ENCODE measurements around the gene HOXB5. TPM values are rescaled to one million over a fixed set of nuclear protein-coding genes. Genes with fewer than 3 reads are reported as not detected.

The HOXB5 gene
- total and polyA plus RNA-seq, 4 donors, result 2.9 to 116 (median 56.0) TPM

DNA sequence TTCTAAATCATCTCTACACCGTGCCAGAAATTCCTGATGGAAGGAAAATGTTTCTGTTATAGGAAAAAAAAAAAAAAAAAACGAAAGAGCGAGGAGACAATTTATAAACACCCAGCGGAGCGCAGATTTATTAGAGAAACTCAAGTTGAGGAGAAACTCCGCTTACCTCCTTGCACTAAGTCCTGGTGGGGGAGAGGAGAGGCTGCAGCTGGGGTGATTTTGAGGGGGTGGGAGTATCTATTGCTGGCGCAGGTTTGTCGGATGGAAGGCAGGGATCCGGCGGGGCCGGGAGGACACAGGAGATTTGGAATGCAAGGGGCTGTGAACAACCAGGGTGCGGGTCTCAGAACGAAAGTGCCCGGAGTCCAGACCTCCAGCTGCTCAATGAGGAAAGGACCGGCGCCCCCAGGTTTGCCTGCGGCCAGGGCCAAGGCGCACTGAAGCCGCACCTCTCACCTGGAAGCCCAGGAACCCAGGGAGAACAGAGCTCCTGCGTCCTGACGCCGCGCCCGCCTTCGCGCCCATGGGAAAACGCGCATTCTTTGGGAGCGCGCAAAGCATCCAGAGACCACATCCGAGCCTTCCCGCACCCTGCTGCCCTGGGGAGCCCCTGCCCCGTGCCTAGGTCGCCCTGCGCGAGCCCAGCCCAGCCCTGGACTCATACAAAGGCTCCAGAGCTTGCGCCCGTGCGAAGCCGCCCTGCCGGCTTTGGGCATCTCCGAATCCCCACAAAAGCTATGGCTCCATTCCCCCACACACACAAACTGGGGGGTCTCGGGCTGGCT is 24.1 kb upstream of the HOXB5 start:
- Histone ChIP-seq H3K36me3 (ENCODE audit: control insufficient read depth, insufficient read depth, low read length) (peaks cover 11% of the 10 kb centered on the region), H3K27ac (ENCODE audit: low read depth, low read length) (peak overlapping the region; percentile 99), H3K4me1 (ENCODE audit: control insufficient read depth, insufficient read depth, low read length) (peaks cover 68% of the 10 kb centered on the region), H3K9me3 (ENCODE audit: control insufficient read depth, insufficient read depth, low read length) (no peaks in the 10 kb centered on the region), H3K4me3 (ENCODE audit: low read depth, low read length) (peak overlapping the region; percentile 65), H3K27me3 (ENCODE audit: control insufficient read depth, insufficient read depth, low read length) (peaks cover 11% of the 10 kb centered on the region)
- 6% methylated on average over 41 of the region's 43 CpGs for WGBS (ENCODE audit: insufficient coverage)
- DNase-seq (ENCODE audit: low read depth in 4 of 6, low spot score in 6 of 6), result peak; percentile 12 to 76 (median 36)

DNA sequence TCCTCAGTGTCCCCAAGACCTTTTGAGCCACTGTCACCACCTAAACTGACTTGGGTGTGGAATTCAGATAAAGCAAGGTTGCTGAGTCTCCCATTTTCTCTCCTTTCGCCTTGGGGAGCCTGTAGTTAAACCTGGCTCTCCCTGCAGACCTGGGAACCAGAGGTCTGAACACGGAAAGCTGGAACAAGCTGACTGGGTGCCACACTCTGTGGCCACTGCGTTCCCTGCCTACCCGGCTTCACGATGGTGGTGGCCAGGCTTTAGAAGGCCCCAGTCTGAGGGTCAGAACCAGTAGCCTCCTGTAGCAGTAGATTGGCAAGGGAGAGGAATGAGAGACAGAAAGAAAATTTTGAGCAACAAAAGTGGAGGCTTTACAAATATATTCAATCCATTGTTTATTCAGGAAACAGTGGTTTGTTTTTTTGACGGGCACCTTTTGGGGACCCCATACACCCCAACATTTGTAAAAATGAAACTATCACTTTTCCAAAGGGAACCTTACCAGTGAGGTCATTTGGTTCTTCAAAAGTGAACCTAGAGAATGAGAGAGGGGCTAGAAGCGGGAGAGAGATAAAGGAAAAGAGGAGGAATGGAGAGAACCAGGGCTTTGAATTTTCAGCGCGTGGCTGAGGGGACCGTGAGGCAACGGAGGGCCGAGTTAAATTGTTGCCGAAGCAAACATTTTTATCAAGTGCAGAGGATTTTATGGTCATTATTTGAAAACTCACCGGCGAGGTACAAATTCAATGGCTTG is 23.3 kb upstream of the HOXB5 start:
- H3K4me1 ChIP-seq (ENCODE audit: control insufficient read depth, insufficient read depth, low read length), result peaks cover 66% of the 10 kb centered on the region
- DNase-seq (ENCODE audit: low read depth in 4 of 6, low spot score in 6 of 6), result peak; percentile 17 to 63 (median 42)
- H3K27ac ChIP-seq (ENCODE audit: low read depth, low read length), result peak overlapping the region; percentile 99
- H3K9me3 ChIP-seq (ENCODE audit: control insufficient read depth, insufficient read depth, low read length), result no peaks in the 10 kb centered on the region
- H3K36me3 ChIP-seq (ENCODE audit: control insufficient read depth, insufficient read depth, low read length), result peaks cover 17% of the 10 kb centered on the region
- H3K4me3 ChIP-seq (ENCODE audit: low read depth, low read length), result peak overlapping the region; percentile 65
- 14% methylated on average over 10 of the region's 15 CpGs for whole genome bisulfite sequencing (ENCODE audit: insufficient coverage)
- peaks cover 11% of the 10 kb centered on the region for H3K27me3 ChIP-seq (ENCODE audit: control insufficient read depth, insufficient read depth, low read length)

GRCh38 chr17:48615963-48616716 is 22.6 kb upstream of the HOXB5 start:
- WGBS (ENCODE audit: insufficient coverage), result 18% methylated on average over 3 of the region's 17 CpGs
- Histone ChIP-seq H3K4me1 (ENCODE audit: control insufficient read depth, insufficient read depth, low read length) (peaks cover 65% of the 10 kb centered on the region), H3K4me3 (ENCODE audit: low read depth, low read length) (peak overlapping the region; percentile 65), H3K9me3 (ENCODE audit: control insufficient read depth, insufficient read depth, low read length) (no peaks in the 10 kb centered on the region), H3K27me3 (ENCODE audit: control insufficient read depth, insufficient read depth, low read length) (peaks cover 8% of the 10 kb centered on the region), H3K27ac (ENCODE audit: low read depth, low read length) (peak overlapping the region; percentile 99), H3K36me3 (ENCODE audit: control insufficient read depth, insufficient read depth, low read length) (peaks cover 16% of the 10 kb centered on the region)
- DNase-seq (ENCODE audit: low read depth in 4 of 6, low spot score in 6 of 6), result peak in 5 of 6 donors; percentile 8 to 39 (median 26)

GRCh38 chr17:48615047-48615962 is 21.7 kb upstream of the HOXB5 start, which contains the start of gene HOXB8:
Gene HOXB8 (minus strand): TSS chr17:48615292. CDS start chr17:48614704, 588 bp downstream.
- peaks cover 59% of the 10 kb centered on the region for H3K4me1 ChIP-seq (ENCODE audit: control insufficient read depth, insufficient read depth, low read length)
- H3K27me3 ChIP-seq (ENCODE audit: control insufficient read depth, insufficient read depth, low read length), result peaks cover 6% of the 10 kb centered on the region
- WGBS (ENCODE audit: insufficient coverage), result 0% methylated on average over 3 of the region's 41 CpGs
- peak within 1 kb of the TSS; percentile 99 for H3K27ac ChIP-seq (ENCODE audit: low read depth, low read length)
- no peaks in the 10 kb centered on the region for H3K9me3 ChIP-seq (ENCODE audit: control insufficient read depth, insufficient read depth, low read length)
- peak within 1 kb of the TSS; percentile 65 for H3K4me3 ChIP-seq (ENCODE audit: low read depth, low read length)
- DNase-seq (ENCODE audit: low read depth in 4 of 6, low spot score in 6 of 6), result peak in 5 of 6 donors; percentile 24 to 99 (median 87)
- H3K36me3 ChIP-seq (ENCODE audit: control insufficient read depth, insufficient read depth, low read length), result peaks cover 21% of the 10 kb centered on the region

DNA sequence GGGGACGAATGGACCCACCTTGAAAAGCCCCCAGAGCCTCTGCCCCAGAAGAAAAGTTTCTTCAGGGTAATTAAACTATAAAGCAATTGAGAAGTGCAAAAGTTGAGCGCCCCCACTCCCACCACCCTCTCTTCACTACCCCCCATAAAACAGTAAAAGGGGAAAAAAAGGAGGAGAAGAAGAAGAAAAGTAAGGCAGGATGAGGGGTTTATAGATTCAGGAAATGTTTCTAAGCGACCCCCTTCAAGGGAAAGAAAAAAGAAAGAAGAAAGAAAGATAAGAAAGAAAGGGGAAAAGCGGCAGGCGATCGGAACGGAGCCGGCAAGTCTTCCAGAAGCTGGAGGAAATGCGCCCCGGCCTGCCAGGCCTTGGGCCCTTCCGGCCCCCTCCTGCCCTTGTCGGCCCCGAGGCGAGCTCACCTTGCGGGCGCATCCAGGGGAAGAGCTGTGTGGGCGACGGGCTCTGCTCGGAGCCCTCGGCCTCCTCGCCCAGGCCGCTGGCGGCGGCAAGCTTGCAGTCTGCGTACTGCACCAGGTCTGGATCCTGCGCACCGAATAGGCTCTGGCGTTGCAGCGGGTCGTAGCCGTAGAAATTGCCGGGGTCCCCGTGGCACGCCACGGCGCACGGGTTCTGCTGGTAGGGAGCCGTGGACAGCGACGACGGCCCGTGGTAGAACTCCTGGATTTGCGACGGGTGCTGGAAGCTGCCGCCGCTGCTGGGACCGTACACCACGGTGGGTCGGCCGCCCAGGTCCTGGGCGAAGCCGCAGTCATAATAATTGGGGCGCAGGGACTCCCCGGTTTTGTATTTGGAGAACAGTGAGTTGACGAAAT is 20.5 kb upstream of the HOXB5 start:
- H3K4me3 ChIP-seq (ENCODE audit: low read depth, low read length), result peak overlapping the region; percentile 65
- peak overlapping the region; percentile 99 for H3K27ac ChIP-seq (ENCODE audit: low read depth, low read length)
- peaks cover 4% of the 10 kb centered on the region for H3K27me3 ChIP-seq (ENCODE audit: control insufficient read depth, insufficient read depth, low read length)
- under 1% methylated on average over 53 of the region's 55 CpGs for whole genome bisulfite sequencing (ENCODE audit: insufficient coverage)
- peak in 3 of 6 donors; percentile 12 to 65 (median 43) for DNase-seq (ENCODE audit: low read depth in 4 of 6, low spot score in 6 of 6)
- H3K4me1 ChIP-seq (ENCODE audit: control insufficient read depth, insufficient read depth, low read length), result peaks cover 55% of the 10 kb centered on the region
- peaks cover 21% of the 10 kb centered on the region for H3K36me3 ChIP-seq (ENCODE audit: control insufficient read depth, insufficient read depth, low read length)
- no peaks in the 10 kb centered on the region for H3K9me3 ChIP-seq (ENCODE audit: control insufficient read depth, insufficient read depth, low read length)

DNA sequence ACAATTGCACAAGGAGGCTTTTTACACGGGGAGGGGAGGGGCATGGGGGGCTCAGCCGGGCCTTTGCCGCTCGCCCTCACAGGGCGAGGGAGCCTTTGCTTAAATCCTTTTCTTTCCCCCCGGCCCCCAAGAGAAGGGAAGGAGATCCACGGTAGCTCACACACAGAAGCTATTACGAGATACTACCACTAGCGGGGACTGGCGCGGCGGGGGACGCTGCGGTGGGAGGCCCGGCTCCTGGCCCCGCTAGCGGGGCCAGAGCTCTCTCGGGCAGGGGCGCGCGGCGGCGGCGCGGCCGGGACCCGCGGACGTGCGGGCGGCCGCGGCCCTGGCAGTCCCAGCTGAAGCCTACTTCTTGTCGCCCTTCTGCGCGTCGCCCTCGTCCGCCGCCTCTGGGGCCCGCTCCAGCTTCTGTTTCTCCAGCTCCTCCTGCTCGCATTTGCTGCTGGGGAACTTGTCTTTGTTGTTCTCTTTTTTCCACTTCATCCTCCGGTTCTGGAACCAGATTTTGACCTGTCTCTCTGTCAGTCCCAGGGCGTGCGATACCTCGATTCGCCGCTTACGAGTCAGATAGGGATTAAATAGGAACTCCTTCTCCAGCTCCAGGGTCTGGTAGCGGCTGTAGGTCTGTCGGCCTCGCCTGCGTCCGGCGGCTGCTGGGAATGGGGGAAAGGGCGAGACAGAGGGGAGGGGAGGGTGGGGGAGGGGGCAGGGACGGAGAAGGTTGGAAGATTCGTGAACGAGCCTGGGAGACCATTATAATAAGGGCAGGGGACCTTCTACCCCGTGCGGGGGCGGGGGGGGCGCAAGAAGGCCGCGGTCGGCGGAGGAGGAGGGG is 19.5 kb upstream of the HOXB5 start:
- peak overlapping the region; percentile 99 for H3K27ac ChIP-seq (ENCODE audit: low read depth, low read length)
- H3K9me3 ChIP-seq (ENCODE audit: control insufficient read depth, insufficient read depth, low read length), result no peaks in the 10 kb centered on the region
- peak overlapping the region; percentile 65 for H3K4me3 ChIP-seq (ENCODE audit: low read depth, low read length)
- H3K4me1 ChIP-seq (ENCODE audit: control insufficient read depth, insufficient read depth, low read length), result peaks cover 53% of the 10 kb centered on the region
- DNase-seq (ENCODE audit: low read depth in 4 of 6, low spot score in 6 of 6), result peak in 2 of 6 donors; percentile 73 to 82
- 0% methylated on average over 56 of the region's 67 CpGs for WGBS (ENCODE audit: insufficient coverage)
- H3K27me3 ChIP-seq (ENCODE audit: control insufficient read depth, insufficient read depth, low read length), result peaks cover 2% of the 10 kb centered on the region
- peaks cover 21% of the 10 kb centered on the region for H3K36me3 ChIP-seq (ENCODE audit: control insufficient read depth, insufficient read depth, low read length)

DNA sequence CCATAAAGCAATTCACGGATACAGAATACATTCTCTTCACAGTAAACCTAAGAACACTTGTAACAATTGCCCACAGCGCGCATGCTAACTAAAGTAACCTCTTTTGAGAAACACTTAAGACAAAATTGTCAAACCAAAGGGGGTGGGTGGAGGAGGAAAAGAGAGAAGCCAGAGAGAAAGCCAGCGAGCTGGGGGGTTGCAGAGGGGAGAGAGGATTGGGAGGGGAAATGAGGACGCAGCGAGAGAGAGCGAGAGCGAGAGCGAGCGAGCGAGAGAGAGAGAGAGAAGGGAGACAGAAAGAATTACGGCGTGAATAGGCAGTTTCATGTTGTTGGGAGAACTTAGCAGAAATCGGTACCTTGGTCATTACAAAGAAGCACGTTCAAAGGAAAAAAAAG is 18.9 kb upstream of the HOXB5 start:
- Histone ChIP-seq H3K9me3 (ENCODE audit: control insufficient read depth, insufficient read depth, low read length) (no peaks in the 10 kb centered on the region), H3K27me3 (ENCODE audit: control insufficient read depth, insufficient read depth, low read length) (peaks cover 2% of the 10 kb centered on the region), H3K27ac (ENCODE audit: low read depth, low read length) (peak overlapping the region; percentile 99), H3K4me1 (ENCODE audit: control insufficient read depth, insufficient read depth, low read length) (peaks cover 47% of the 10 kb centered on the region), H3K36me3 (ENCODE audit: control insufficient read depth, insufficient read depth, low read length) (peaks cover 21% of the 10 kb centered on the region), H3K4me3 (ENCODE audit: low read depth, low read length) (peak overlapping the region; percentile 65)
- peak in 2 of 6 donors; percentile 69 to 84 for DNase-seq (ENCODE audit: low read depth in 4 of 6, low spot score in 6 of 6)
- WGBS (ENCODE audit: insufficient coverage), result 0% methylated on average over 12 of the region's 15 CpGs

Measured in spinal cord (tissue), 10 donors.